Psoas muscle (tissue), 8 donors: Measurements from ENCODE around the gene RHBDD3. TPM values are rescaled to one million over a fixed set of nuclear protein-coding genes. Genes with fewer than 3 reads are reported as not detected.

Experiments
- ATAC-seq, 4 donors: fragments of 200-7000 bp; cut with Tn5 transposase; one replicate each; pipeline ENCODE4 v1.9.1; 2020; ENCODE audit warnings: moderate library complexity in 3 of 4, mild to moderate bottlenecking in 2 of 4
- DNase-seq, 2 donors: peaks; one replicate each; pipeline ENCODE4 v3.0.0-alpha.2; 2020
- H3K27ac ChIP-seq: fragments of 200-600 bp; one replicate; pipeline ENCODE4 v1.8.0; 2022
- H3K27me3 ChIP-seq, 3 donors: fragments of 200-600 bp in 1 of 3; one replicate each; pipeline versions ENCODE4 v1.6.1 to v1.8.0; 2013 to 2022; ENCODE audit warnings: low read length in 2 of 3, mild to moderate bottlenecking in 2 of 3, moderate library complexity in 1 of 3; ENCODE audit not compliant: insufficient read depth in 3 of 3
- H3K36me3 ChIP-seq, 2 donors: fragments of 200-600 bp in 1 of 2; one replicate each; pipeline versions ENCODE4 v1.6.1 to v1.8.0; 2013 to 2022; ENCODE audit warnings: low read depth in 1 of 2, mild to moderate bottlenecking in 1 of 2, moderate library complexity in 1 of 2; ENCODE audit not compliant: insufficient read depth in 1 of 2
- H3K4me1 ChIP-seq: fragments of 200-600 bp; one replicate; pipeline ENCODE4 v1.8.0; 2022
- H3K4me3 ChIP-seq: fragments of 200-600 bp; one replicate; pipeline ENCODE4 v1.8.0; 2022; ENCODE audit warnings: mild to moderate bottlenecking
- H3K9me3 ChIP-seq: fragments of 200-600 bp; one replicate; pipeline ENCODE4 v1.8.0; 2022
- CTCF ChIP-seq: fragments of 200-600 bp; IDR thresholded peaks from one replicate; pipeline ENCODE4 v1.8.0; 2022; ENCODE audit warnings: antibody characterized with exemption
- WGBS, 3 donors: extraction: QIAGEN DNeasy Blood & Tissue Kit; methylation state at CpG; one replicate each; pipeline versions ENCODE4 v1.1.6 to v1.1.7; 2013; 5-methylcytosine and 5-hydroxymethylcytosine counted together
- intact Hi-C, 2 donors: fragments of 100-400 bp; cut with DNase I; formaldehyde crosslinking; loops; one replicate each; pipeline versions ENCODE4 v1.11.0 to v1.14.2; 2022
- polyA plus RNA-seq, 3 donors: library from polyadenylated mRNA; stranded (reverse); fragments of 200-250 nt; gene quantifications; one replicate each; pipeline ENCODE4 v1.2.3, GENCODE V29; 2013
- total RNA-seq, 4 donors: library from RNA; stranded (reverse); fragmentation: NEBNext Ultra II Directional in 2 of 4; extraction: Animal tissue kit (Norgen Biotek cat#: 25700) in 2 of 4; gene quantifications; one replicate each; pipeline versions ENCODE4 v1.2.1 to v1.2.4, GENCODE V29; 2021 to 2023
- donor health status: healthy with polysubstance abuse.
- donor health status: DM: no; HTN: no; CAD: no; lungs with moderate emphysema.
- donor health status: Bipolar disorder and iron deficiency.
- donor health status: healthy.
- donor health status: DM: yes; HTN: yes; CAD: no.
- donor health status: DM: no; HTN: no; CAD: no.
- donor health status: DM: no; HTN: no; CAD: no.
- donor health status: DM: yes; HTN: yes; CAD: no.

RHBDD3 gene
- total and polyA plus RNA-seq, 7 donors = 10.6 to 36.5 (median 20.3) TPM

GRCh38 chr22:29260601-29261315 lies 7.0 kb downstream of the RHBDD3 start:
- intact Hi-C loops = no loop called here
- peak in 3 of 4 donors; percentile 18 to 32 (median 21) for ATAC-seq
- H3K9me3 ChIP-seq = no peaks in the 10 kb centered on the region
- no peak for TF ChIP-seq CTCF
- H3K27me3 ChIP-seq = no peaks in the 10 kb centered on the region
- 59 to 75% (median 68%) methylated on average over 15 to 17 of the region's 17 CpGs for WGBS, 3 donors
- H3K27ac ChIP-seq = no peak overlapping the region
- no peak for DNase-seq
- H3K4me1 ChIP-seq = peaks cover 12% of the 10 kb centered on the region
- H3K4me3 ChIP-seq = no peak overlapping the region
- H3K36me3 ChIP-seq = peaks cover 0 to 40% of the 10 kb centered on the region in 2 donors

- Histone ChIP-seq H3K27ac (no peak overlapping the region), H3K27me3 (no peaks in the 10 kb centered on the region), H3K36me3 (peaks cover 0 to 34% of the 10 kb centered on the region in 2 donors), H3K4me3 (no peak overlapping the region), H3K9me3 (no peaks in the 10 kb centered on the region), H3K4me1 (peaks cover 12% of the 10 kb centered on the region)
- DNase-seq (no peak), ATAC-seq (peak in 1 of 4 donors; percentile 16)
- intact Hi-C loops = no loop called here
- no peak for TF ChIP-seq CTCF
- WGBS, 3 donors = 80 to 89% (median 81%) methylated on average over 12 to 13 of the region's 13 CpGs
Observed at GRCh38 chr22:29260031-29260560, 7.7 kb downstream of the RHBDD3 start.

- H3K4me1 ChIP-seq = peaks cover 12% of the 10 kb centered on the region
- intact Hi-C loops = no loop called here
- H3K27ac ChIP-seq = no peak overlapping the region
- no peaks in the 10 kb centered on the region for H3K9me3 ChIP-seq
- WGBS, 3 donors = 74 to 87% (median 80%) methylated on average over 10 to 11 of the region's 11 CpGs
- H3K27me3 ChIP-seq = no peaks in the 10 kb centered on the region
- no peak for TF ChIP-seq CTCF
- ATAC-seq (no peak), DNase-seq (no peak)
- no peak overlapping the region for H3K4me3 ChIP-seq
- peaks cover 0 to 26% of the 10 kb centered on the region in 2 donors for H3K36me3 ChIP-seq
Observed at GRCh38 chr22:29259253-29259899, 8.4 kb downstream of the RHBDD3 start.

GRCh38 chr22:29258407-29259252 lies 9.2 kb downstream of the RHBDD3 start:
- intact Hi-C loops = no loop called here

More at GRCh38 chr22:29258407-29259252, 9.2 kb downstream of the RHBDD3 start:
- Histone ChIP-seq H3K27ac (no peak overlapping the region), H3K4me1 (peaks cover 5% of the 10 kb centered on the region), H3K9me3 (no peaks in the 10 kb centered on the region), H3K27me3 (no peaks in the 10 kb centered on the region), H3K36me3 (peaks cover 0 to 21% of the 10 kb centered on the region in 2 donors), H3K4me3 (no peak overlapping the region)
- TF ChIP-seq CTCF = no peak
- DNase-seq (no peak), ATAC-seq (no peak)
- 89 to 95% (median 92%) methylated on average over 17 of the region's 17 CpGs for WGBS, 3 donors
